HG03097 (cell line): ENCODE data around the gene ZSCAN20.
"Not testable (repeated sequence)": the region's sequence is repeated elsewhere in the genome, so short reads cannot be mapped to it uniquely, and the experiment has no call there.

Experiments used
- ATAC-seq: cut with Tn5 transposase; IDR thresholded peaks from one replicate; pipeline ENCODE4 v1.9.1; 2021; ENCODE audit not compliant: unreplicated experiment, low FRiP score

The ZSCAN20 gene

GRCh38 chr1:33473900-33474299 lies 1.5 kb downstream of the ZSCAN20 start:
- ATAC-seq, result no peak

GRCh38 chr1:33477451-33477850 lies 5.0 kb downstream of the ZSCAN20 start:
- no peak for ATAC-seq

- ATAC-seq, result no peak
Measured at GRCh38 chr1:33482412-33482811, 10.0 kb downstream of the ZSCAN20 start.

- ATAC-seq, result no peak
Measured at GRCh38 chr1:33488624-33489023, 16.2 kb downstream of the ZSCAN20 start.

GRCh38 chr1:33494929-33495328 lies 22.5 kb downstream of the ZSCAN20 start:
- ATAC-seq, result no peak

- ATAC-seq, result no peak
Measured at GRCh38 chr1:33497410-33497809, 25.0 kb downstream of the ZSCAN20 start.

GRCh38 chr1:33500547-33500946 lies 28.1 kb downstream of the ZSCAN20 start:
- ATAC-seq, result no peak

- ATAC-seq, result no peak
Measured at GRCh38 chr1:33501309-33501708, 28.9 kb downstream of the ZSCAN20 start.

GRCh38 chr1:33501774-33502173 lies 29.3 kb downstream of the ZSCAN20 start:
- no peak for ATAC-seq

- no peak for ATAC-seq
Measured at GRCh38 chr1:33502726-33503125, 30.3 kb downstream of the ZSCAN20 start.

GRCh38 chr1:33503506-33503905 lies 31.1 kb downstream of the ZSCAN20 start:
- no peak for ATAC-seq

GRCh38 chr1:33507661-33508060 lies 35.2 kb downstream of the ZSCAN20 start:
- ATAC-seq, result no peak

- no peak for ATAC-seq
Measured at GRCh38 chr1:33508151-33508550, 35.7 kb downstream of the ZSCAN20 start.

- not testable (repeated sequence) for ATAC-seq
Measured at GRCh38 chr1:33509276-33509675, 36.8 kb downstream of the ZSCAN20 start.

GRCh38 chr1:33512226-33513011 lies 40.0 kb downstream of the ZSCAN20 start:
- ATAC-seq, result no peak

GRCh38 chr1:33515112-33515511 lies 42.7 kb downstream of the ZSCAN20 start:
- no peak for ATAC-seq

GRCh38 chr1:33515607-33516006 lies 43.2 kb downstream of the ZSCAN20 start:
- no peak for ATAC-seq

GRCh38 chr1:33516428-33516827 lies 44.0 kb downstream of the ZSCAN20 start:
- no peak for ATAC-seq

GRCh38 chr1:33516891-33517567 lies 44.6 kb downstream of the ZSCAN20 start:
- ATAC-seq, result no peak

- ATAC-seq, result no peak
Measured at GRCh38 chr1:33517596-33518250, 45.3 kb downstream of the ZSCAN20 start.

- ATAC-seq, result no peak
Measured at GRCh38 chr1:33519240-33519884, 46.9 kb downstream of the ZSCAN20 start.
